ENCODE data around the gene DHDH.
"Not testable (repeated sequence)": the region's sequence is repeated elsewhere in the genome, so short reads cannot be mapped to it uniquely, and the experiment has no call there.

The DHDH gene

DNA sequence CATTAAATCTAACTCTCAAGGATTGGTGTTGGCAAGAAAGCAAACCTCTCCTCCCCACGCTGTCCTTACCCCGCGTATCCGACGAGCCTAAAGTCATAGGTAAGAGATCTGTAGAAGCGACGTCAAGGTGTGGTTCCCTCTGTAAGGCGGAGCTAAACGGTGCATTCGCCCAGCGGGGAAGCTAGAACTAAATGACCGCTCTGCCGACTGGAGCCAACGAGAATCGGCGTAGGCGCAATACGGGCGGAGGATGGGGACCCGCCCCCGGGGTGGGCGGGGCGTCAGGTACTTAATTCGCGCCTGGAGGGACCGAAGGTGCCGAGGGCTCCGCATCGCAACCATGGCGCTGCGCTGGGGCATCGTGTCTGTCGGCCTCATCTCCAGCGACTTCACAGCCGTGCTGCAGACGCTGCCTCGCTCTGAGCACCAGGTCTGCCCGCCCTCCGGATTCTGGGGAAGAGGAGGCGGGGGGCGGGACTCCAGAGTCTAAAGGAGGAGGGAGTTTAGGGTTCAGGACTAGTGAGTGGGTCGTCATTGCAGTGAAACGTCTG, at the start of gene DHDH:
DHDH (plus strand) TSS at position 318 of the 551 bp plus-strand sequence; CDS start at position 341, 23 bp downstream.
- peak; percentile 78 for DNase-seq (ENCODE audit: low spot score)

DNA sequence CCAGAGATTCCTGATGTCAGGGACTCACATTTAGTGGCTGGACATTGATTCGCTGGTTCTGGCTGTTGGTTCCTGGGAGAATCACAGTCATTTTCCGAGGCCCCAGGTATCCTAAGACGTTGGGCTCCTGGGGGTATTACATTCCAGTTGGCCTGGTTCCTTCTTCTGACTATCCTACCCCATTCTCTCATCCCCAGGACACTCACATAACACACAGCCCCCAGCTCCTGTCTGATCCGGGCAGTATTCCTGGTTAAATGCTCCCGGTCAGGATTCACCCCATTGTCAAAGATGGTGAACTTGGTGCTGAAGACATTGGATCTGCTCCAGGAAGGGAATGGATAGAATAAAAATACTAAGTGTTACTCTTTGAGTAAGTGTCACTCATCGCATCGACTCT, 49.8 kb upstream of the DHDH start:
- no peak for DNase-seq (ENCODE audit: low spot score)

DNA sequence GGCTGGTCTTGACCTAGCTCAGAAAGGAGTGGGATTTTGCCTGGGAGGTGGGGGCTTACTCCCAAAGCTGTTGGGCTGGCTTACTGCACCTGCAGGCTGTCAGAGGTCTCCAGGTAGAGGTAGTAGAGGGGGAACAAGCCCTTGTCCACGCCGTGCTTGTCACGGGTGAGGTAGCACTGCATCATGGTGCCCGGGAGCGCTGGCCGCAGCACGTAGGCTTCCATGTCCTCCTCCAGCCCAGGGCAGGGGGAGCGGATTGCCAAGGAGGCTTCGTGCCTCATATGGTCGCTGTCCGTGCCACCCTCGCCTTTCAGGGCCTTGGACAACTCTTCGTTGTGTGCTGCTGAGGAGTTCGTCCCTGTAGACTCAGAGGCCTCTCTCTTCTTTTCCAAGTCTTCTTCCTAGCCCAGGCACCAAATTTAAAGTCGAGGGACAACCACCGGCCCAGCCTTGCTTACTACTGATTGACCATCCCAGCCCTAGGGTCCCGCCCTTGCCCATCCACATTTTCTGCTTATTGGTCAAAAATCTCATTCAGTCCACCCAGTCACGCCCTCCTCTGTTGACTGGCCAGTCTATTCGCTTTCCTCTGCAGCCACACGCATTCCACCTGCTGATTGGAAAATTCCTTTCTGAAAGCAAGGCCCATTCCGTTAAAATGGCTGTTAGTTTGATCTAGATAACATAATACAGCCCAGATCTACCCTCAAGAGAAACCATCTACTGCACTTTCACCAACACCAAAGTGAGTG, 45.5 kb upstream of the DHDH start:
- DNase-seq (ENCODE audit: low spot score) = no peak

DNA sequence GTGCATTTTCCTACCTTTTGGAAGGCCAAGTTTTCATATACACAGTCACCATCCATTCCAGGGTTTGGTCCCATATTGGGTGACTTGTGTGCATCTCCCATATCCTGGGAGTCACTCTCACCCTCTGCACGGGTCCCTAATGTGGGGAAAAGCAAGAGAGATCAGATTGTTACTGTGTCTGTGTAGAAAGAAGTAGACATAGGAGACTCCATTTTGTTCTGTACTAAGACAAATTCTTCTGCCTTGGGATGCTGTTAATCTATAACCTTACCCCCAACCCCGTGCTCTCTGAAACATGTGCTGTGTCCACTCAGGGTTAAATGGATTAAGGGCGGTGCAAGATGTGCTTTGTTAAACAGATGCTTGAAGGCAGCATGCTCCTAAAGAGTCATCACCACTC, 44.0 kb upstream of the DHDH start:
- not testable (repeated sequence) for DNase-seq (ENCODE audit: low spot score)

DNA sequence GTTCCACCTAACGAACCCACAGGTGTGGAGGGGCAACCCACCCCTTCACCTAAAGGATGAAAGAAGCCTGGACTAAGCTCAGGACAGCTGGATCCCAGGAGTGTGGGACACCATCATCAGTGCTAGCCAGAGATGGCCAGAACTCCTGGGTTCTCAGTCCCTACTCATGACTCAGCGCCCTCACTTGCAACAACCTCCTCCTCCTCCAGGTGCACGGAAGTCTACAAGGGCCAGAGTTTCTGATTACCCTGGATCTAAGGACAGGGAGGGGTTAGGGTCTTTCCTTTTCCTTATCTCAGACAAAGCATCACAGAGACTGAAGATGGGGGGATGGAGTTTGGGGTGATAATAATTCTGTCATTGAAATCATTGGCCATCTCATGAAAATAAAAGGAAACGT, 42.9 kb upstream of the DHDH start:
- DNase-seq (ENCODE audit: low spot score) = no peak

DNA sequence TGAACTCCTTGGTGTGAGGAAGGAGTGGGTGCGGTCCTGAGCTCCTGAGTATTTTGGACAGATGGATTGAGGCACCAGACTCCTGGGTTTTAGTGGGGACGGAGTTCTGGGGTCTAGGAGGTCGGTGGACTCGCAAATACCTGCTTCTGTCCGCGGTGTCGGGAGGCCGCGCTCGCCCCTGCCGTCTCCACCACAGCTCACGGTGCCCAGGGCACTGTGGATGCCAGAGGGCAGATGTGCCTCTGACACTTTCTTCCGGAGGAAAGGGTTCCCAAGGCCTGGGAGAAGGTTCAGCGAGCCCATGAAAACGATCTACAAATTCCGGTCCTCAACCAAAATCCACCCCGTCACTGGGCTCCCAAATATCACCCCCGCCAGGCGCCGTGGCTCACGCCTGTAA, 38.3 kb upstream of the DHDH start:
- DNase-seq (ENCODE audit: low spot score) = no peak

DNA sequence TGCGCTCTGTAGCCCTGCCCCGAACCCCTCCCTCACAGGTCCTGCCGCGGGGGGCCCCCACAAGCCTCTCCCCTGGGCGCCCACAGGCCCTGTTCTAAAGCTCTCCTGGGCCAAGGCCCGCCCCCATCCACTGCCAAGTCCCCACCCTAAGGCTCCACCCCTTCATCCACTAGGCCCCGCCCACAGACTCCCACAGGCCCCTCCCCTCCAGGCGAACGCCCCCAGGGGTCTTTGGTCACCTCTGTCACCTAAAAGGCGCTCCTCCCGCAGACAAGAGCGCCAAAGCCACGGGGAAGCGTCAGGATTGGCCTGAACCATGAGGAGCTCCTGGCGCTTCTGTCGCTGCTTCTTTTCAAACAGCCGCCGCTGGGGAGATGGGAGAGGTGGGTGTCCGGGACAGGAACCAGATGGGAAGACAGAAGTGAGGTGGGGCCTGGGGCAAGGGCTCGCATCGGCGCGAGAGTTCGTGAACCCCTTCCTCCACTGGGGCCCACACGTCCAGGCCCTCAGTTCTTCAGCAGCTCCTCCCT, 37.2 kb upstream of the DHDH start:
- DNase-seq (ENCODE audit: low spot score) = peak; percentile 78

DNA sequence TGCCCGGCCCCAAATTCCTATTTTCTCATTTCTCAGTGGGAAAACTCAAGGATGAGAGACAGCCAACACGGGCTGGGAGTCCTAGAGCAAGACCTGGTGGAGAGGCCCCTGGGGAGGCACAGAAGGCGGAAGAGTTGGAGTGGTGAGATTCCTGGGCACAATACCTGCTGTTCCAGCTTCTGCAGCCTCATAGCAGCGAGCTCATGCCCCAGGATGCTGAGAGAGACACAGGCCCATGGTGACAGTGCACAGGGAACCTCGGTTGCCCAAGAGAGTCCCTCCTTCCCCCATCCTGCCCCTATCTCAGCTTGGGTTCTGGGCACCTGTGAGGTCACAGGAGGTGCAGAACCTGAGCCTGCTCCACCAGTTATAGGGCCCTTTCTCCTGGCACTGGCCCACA, 36.3 kb upstream of the DHDH start:
- no peak for DNase-seq (ENCODE audit: low spot score)

DNA sequence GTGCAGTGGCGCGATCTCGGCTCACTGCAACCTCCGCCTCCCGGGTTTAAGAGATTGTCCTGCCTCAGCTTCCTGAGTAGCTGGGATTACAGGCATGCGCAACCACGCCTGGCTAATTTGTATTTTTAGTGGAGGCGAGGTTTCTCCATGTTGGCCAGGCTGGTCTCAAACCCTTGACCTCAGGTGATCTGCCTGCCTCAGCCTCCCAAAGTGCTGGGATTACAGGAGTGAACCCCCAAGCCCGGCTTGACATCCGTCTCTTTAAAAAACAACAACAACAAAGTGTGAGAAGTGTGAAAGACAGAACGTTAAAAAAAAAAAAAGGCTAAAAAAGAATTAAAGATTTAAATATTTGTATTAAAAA, 34.1 kb upstream of the DHDH start:
- DNase-seq (ENCODE audit: low spot score) = not testable (repeated sequence)

DNA sequence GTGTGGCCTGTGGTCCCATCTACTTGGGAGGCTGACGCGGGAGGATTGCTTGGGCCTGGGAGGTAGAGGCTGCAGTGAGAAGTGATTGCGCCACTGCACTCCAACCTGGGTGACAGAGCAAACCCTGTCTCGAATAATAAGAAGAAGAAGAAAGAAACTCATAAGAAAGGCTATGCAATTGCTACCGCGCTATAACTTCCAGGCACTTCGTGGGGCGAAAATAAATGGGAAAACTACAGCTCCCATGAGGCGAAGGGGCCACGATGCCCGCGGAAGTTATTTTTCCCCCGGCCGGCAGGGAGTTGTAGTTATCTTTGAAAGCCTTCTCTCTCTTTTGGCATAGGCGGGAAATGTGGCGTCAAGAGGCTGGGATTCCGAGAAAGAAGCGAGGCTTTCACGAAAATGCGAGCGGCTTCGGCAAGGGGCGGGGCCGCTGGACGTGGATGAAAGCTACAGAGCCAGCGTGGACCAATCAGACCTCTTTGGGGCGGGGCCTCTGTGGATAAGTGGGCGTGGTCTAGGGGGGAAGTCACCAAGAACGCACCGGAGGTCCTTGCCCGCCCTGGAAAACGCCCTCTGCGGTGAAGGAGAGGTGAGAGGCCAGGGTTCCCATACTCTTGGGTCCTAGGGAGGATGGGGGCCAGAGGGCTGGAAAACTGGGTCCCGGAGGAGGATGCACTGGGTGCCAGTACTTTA, 33.6 kb upstream of the DHDH start, which contains the start of gene NUCB1:
NUCB1 (plus strand) TSS at position 532 of the 696 bp plus-strand sequence. CDS start 485 bp downstream, outside the sequence.
- peak; percentile 100 for DNase-seq (ENCODE audit: low spot score)

DNA sequence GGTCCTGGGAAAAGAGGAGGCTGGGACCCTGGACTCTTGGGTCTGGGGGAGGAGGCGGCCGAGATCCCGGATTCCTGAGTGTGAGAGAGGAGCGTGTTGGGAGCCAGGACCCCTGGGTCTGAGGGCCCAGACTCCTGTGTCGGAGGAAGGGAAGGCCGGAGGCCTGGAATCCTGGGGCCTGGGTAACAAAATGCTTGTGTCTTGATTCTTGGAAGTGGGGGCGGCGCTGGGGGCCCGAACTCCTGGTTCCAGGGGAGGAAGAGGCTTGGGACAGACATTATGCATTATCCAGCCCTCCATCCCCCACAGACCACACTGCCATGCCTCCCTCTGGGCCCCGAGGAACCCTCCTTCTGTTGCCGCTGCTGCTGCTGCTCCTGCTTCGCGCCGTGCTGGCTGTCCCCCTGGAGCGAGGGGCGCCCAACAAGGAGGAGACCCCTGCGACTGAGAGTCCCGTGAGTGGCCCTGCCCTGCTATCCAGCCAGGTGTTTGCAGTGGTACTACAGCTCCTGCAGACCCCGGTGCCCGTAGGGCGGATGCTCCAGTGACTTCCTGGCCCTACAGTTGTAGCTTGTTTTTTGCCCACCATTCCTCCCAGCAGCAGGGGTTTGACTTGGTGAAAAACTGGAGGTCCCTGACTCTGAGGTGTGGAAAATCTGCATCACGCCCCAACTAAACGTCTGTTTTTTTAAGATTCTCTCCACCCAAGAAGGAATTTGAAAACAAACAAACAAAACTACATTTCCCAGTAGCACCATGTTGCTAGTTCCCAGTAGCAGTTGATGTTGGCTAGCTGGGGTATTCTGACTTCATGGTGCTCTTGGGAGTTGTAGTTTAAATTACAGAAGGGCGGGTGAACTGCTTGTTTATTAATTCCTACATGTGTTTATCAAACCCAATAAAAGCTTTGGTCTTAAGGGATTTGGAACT, 32.8 kb upstream of the DHDH start:
- peak; percentile 82 for DNase-seq (ENCODE audit: low spot score)

DNA sequence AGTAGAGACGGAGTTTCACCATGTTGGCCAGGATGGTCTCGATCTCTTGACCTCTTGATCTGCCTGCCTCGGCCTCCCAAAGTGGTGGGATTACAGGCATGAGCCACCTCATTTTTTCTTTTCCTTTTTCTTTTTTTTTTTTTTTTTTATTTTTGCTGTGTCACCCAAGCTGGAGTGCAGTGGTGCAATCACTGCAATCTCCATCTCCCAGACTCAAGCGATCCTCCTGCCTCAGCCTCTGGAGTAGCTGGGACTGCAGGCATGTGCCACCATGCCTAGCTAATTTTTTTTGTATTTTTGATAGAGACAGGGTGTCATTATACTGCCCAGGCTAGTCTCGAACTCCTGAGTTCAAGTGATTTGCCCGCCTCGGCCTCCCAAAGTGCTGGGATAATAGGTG, 31.2 kb upstream of the DHDH start:
- DNase-seq (ENCODE audit: low spot score) = peak; percentile 38

DNA sequence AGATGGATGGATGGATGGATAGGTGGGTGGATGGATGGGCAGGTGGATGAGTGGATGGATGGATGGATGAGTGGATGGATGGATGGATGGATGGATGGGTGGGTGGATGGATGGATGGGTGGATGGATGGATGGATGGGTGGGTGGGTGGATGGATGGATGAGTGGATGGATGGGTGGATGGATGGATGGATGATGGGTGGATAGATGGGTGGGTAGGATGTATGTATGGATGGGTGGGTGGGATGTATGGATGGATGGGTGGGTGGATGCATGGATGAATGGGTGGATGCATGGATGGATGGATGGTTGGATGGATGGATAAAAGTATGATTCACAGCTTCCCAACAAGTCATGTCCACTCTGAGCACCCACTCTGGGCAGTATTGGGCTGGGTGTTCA, 29.7 kb upstream of the DHDH start:
- DNase-seq (ENCODE audit: low spot score) = not testable (repeated sequence)

DNA sequence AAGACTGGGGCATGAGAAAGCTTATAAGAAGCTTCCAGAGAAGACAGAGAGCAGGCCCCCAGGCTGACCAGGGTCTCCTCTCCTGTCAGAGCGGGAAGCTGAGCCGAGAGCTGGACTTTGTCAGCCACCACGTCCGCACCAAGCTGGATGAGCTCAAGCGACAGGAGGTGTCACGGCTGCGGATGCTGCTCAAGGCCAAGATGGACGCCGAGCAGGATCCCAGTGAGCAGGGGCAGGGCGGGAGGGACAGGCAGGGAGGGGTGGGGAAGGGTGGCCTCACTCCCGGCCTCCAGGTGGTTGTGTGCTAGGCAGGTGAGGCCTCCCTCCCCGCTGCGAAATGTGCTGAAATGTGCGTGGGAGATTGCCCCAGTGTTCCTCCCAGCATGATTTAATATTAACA, 27.8 kb upstream of the DHDH start:
- DNase-seq (ENCODE audit: low spot score) = no peak

DNA sequence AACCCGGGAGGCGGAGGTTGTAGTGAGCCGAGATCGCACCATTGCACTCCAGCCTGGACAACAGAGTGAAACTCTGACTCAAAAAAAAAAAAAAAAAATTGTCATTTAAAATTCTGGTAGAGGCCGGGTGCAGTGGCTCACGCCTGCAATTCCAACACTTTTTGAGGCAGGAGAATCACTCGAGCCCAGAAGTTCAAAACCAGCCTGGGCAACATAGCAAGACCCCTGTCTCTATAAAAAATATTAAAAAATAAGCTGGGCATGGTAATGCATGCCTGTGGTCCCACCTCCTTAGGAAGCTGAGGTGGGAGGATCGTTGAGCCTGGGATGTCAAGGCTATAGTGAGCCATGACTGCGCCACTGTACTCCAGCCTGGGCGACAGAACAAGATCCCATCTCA, 27.2 kb upstream of the DHDH start:
- DNase-seq (ENCODE audit: low spot score) = no peak

DNA sequence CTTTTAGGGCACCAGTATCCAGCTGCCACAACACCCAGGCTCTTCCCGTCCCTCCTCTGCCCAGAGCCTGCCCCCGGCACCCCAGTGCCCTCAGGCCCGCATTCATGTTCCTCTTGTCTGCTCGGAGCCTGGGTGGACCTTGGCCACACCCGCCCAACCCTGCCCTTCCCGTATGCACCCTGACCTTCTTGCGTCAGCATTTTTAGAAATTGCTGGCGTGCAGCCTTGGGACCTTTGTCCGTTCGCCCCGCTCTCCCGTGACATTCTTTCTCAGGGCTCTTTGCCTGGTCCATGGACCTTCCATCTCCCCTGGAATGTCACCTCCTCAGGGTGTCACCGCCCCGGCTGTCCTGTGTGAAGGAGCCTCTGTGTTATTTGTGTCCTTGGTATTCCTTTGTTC, 25.8 kb upstream of the DHDH start:
- no peak for DNase-seq (ENCODE audit: low spot score)

DNA sequence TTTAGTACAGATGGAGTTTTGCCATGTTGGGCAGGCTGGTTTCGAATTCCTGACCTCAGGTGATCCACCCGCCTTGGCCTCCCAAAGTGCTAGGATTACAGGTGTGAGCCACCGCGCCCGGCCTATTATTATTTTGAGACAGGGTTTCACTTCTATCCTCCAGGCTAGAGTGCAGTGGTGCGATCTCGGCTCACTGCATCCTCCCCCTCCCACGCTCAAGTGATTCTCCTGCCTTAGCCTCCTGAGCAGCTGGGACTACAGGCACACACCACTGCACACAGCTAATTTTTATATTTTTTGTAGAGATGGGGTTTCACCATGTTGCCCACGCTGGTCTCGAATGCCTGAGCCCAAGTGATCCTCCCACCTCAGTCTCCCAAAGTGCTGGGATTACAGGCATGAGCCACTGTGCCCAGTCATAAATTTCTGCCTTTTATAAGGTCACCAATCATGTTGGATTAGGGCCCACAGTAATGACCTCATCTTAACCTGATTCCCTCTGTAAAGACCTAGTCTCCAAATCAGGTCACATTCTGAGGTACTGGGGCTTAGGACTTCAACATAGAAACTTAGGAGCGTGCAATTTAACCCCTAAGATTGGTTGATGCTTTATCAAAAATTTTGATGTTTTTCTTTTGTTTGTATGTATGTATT, 23.9 kb upstream of the DHDH start:
- not testable (repeated sequence) for DNase-seq (ENCODE audit: low spot score)

DNA sequence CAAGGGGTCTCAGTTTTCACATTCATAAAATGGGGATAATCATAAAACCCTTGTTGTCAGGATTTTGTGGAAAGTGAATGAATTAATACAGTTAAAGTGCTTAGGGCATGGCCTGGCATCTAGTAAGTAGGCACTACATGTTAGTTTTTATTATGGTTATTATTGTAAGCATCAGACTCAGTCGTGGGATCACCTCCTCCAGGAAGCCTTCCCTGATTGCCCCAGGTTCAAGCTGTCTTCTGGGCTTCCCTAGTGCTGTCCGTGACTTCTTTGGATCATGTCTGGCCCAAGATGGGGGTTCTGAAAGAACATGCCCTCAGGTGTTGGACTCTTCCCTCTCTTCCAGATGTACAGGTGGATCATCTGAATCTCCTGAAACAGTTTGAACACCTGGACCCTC, 22.7 kb upstream of the DHDH start:
- no peak for DNase-seq (ENCODE audit: low spot score)

DNA sequence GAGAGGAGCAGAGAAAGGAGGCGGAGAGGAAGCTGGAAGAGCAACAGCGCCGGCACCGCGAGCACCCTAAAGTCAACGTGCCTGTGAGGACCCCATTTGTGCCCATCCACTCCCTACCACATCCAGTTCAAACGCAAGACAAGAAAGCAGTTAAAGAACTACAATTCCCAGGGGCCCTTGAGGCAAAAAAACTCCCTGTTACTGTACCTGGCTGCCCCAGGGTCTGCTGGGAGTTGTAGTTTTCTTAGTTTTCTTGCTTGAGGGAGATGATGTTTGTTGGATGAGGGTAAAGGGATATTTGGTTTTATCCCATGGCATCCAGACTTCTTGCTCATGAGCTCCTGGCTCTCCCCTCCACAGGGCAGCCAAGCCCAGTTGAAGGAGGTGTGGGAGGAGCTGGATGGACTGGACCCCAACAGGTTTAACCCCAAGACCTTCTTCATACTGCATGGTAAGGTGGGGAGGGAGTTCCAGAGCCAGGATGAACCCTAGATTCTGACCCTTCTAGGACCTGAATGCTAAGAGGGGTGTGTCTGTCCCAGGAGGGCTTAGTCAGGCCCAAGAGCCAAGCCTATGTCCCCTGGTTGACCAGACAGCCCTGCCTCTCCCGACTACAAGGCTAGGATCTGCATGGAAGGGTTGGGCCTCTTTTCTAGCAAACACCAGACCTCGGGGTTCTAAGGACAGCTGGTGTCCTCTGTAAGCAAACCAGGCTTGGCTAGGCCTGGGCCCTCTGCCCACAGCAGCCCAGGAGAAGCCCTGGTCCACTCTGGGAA, 20.2 kb upstream of the DHDH start:
- peak; percentile 55 for DNase-seq (ENCODE audit: low spot score)

DNA sequence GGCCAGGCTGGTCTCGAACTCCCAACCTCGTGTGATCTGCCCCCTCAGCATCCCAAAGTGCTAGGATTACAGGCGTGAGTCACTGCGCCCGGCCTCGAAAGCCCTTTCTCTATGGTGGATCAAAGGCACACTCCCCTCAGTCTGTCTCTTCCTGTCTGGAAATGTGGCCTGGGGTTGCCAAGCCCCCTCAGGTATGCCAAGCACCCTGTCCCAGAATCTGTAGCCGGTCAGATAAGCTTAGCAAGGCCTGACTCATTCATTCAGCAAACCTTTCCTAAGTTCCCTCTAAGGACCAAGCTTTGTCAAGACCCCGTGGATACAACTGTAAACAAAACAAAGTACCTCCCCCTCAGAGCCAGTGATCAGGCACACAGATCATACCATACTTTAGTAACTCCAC, 19.3 kb upstream of the DHDH start:
- no peak for DNase-seq (ENCODE audit: low spot score)

DNA sequence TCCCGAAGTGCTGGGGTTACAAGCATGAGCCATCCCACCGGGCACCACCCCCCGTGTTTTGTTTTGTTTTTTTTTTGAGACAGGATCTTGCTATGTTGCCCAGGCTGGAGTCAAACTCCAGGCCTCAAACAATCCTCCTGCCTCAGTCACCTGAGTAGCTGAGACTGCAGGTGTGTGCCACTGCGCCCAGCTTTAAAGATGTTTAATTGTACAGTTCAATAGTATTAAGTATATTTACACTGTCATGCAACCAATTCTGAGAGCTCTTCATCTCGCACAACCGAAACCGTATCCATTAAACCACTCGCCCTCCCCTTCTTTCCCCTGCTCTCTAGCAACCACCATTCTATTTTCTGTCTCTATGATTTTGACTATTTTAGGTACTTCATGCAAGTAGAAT, 17.7 kb upstream of the DHDH start:
- DNase-seq (ENCODE audit: low spot score) = no peak

Measured in hematopoietic multipotent progenitor cell treated with erythropoietin and hydrocortisone succinate and interleukin-3 and kit ligand, for 15 days (in vitro differentiated cells).